ENCODE data around the gene CD52. TPM values are rescaled to one million over a fixed set of nuclear protein-coding genes. Genes with fewer than 3 reads are reported as not detected.

CD52 gene
- total RNA-seq, 1 donor = 428 TPM

- Histone ChIP-seq H3K4me3 (ENCODE audit: low read length) (no peak overlapping the region), H3K4me1 (ENCODE audit: insufficient read depth, low read length) (no peaks in the 10 kb centered on the region), H3K9me3 (ENCODE audit: low read depth, low read length) (no peaks in the 10 kb centered on the region), H3K27me3 (ENCODE audit: insufficient read depth, low read length) (no peaks in the 10 kb centered on the region)
Measured at GRCh38 chr1:26349877-26350244, 32.1 kb downstream of the CD52 start.

GRCh38 chr1:26350343-26350700 lies 32.6 kb downstream of the CD52 start:
- no peaks in the 10 kb centered on the region for H3K4me1 ChIP-seq (ENCODE audit: insufficient read depth, low read length)
- H3K27me3 ChIP-seq (ENCODE audit: insufficient read depth, low read length) = no peaks in the 10 kb centered on the region
- no peak overlapping the region for H3K4me3 ChIP-seq (ENCODE audit: low read length)
- H3K9me3 ChIP-seq (ENCODE audit: low read depth, low read length) = no peaks in the 10 kb centered on the region

GRCh38 chr1:26350701-26351589 lies 33.2 kb downstream of the CD52 start:
- Histone ChIP-seq H3K4me1 (ENCODE audit: insufficient read depth, low read length) (no peaks in the 10 kb centered on the region), H3K4me3 (ENCODE audit: low read length) (no peak overlapping the region), H3K27me3 (ENCODE audit: insufficient read depth, low read length) (no peaks in the 10 kb centered on the region), H3K9me3 (ENCODE audit: low read depth, low read length) (no peaks in the 10 kb centered on the region)

- no peaks in the 10 kb centered on the region for H3K27me3 ChIP-seq (ENCODE audit: insufficient read depth, low read length)
- H3K9me3 ChIP-seq (ENCODE audit: low read depth, low read length) = no peaks in the 10 kb centered on the region
- H3K4me3 ChIP-seq (ENCODE audit: low read length) = no peak overlapping the region
Measured at GRCh38 chr1:26351590-26352337, 34.0 kb downstream of the CD52 start.

GRCh38 chr1:26352338-26352679 lies 34.6 kb downstream of the CD52 start:
- no peaks in the 10 kb centered on the region for H3K27me3 ChIP-seq (ENCODE audit: insufficient read depth, low read length)
- H3K4me3 ChIP-seq (ENCODE audit: low read length) = no peak overlapping the region
- no peaks in the 10 kb centered on the region for H3K9me3 ChIP-seq (ENCODE audit: low read depth, low read length)
- H3K4me1 ChIP-seq (ENCODE audit: insufficient read depth, low read length) = no peaks in the 10 kb centered on the region

More at GRCh38 chr1:26351590-26352337, 34.0 kb downstream of the CD52 start:
- no peaks in the 10 kb centered on the region for H3K4me1 ChIP-seq (ENCODE audit: insufficient read depth, low read length)

- Histone ChIP-seq H3K4me1 (ENCODE audit: insufficient read depth, low read length) (no peaks in the 10 kb centered on the region), H3K9me3 (ENCODE audit: low read depth, low read length) (no peaks in the 10 kb centered on the region), H3K4me3 (ENCODE audit: low read length) (no peak overlapping the region), H3K27me3 (ENCODE audit: insufficient read depth, low read length) (peaks cover under 1% of the 10 kb centered on the region)
Measured at GRCh38 chr1:26353210-26353859, 35.6 kb downstream of the CD52 start.

GRCh38 chr1:26353976-26354820 lies 36.4 kb downstream of the CD52 start, which contains the start of gene CRYBG2:
CRYBG2 (minus strand) TSS chr1:26354130; CDS start chr1:26346657, 7,473 bp downstream.
- H3K27me3 ChIP-seq (ENCODE audit: insufficient read depth, low read length) = peaks cover 9% of the 10 kb centered on the region
- H3K4me1 ChIP-seq (ENCODE audit: insufficient read depth, low read length) = no peaks in the 10 kb centered on the region
- H3K4me3 ChIP-seq (ENCODE audit: low read length) = no peak within 1 kb of the TSS
- H3K9me3 ChIP-seq (ENCODE audit: low read depth, low read length) = no peaks in the 10 kb centered on the region

- Histone ChIP-seq H3K9me3 (ENCODE audit: low read depth, low read length) (no peaks in the 10 kb centered on the region), H3K4me3 (ENCODE audit: low read length) (no peak overlapping the region), H3K27me3 (ENCODE audit: insufficient read depth, low read length) (peaks cover 13% of the 10 kb centered on the region), H3K4me1 (ENCODE audit: insufficient read depth, low read length) (peaks cover 3% of the 10 kb centered on the region)
Measured at GRCh38 chr1:26354972-26355371, 37.2 kb downstream of the CD52 start.

GRCh38 chr1:26356106-26356505 lies 38.3 kb downstream of the CD52 start:
- Histone ChIP-seq H3K4me3 (ENCODE audit: low read length) (no peak overlapping the region), H3K27me3 (ENCODE audit: insufficient read depth, low read length) (peaks cover 24% of the 10 kb centered on the region), H3K4me1 (ENCODE audit: insufficient read depth, low read length) (peaks cover 14% of the 10 kb centered on the region), H3K9me3 (ENCODE audit: low read depth, low read length) (no peaks in the 10 kb centered on the region)

- Histone ChIP-seq H3K4me1 (ENCODE audit: insufficient read depth, low read length) (peaks cover 14% of the 10 kb centered on the region), H3K27me3 (ENCODE audit: insufficient read depth, low read length) (peaks cover 31% of the 10 kb centered on the region), H3K4me3 (ENCODE audit: low read length) (no peak overlapping the region), H3K9me3 (ENCODE audit: low read depth, low read length) (no peaks in the 10 kb centered on the region)
Measured at GRCh38 chr1:26357121-26357602, 39.4 kb downstream of the CD52 start.

- Histone ChIP-seq H3K9me3 (ENCODE audit: low read depth, low read length) (no peaks in the 10 kb centered on the region), H3K27me3 (ENCODE audit: insufficient read depth, low read length) (peaks cover 31% of the 10 kb centered on the region), H3K4me1 (ENCODE audit: insufficient read depth, low read length) (peaks cover 20% of the 10 kb centered on the region), H3K4me3 (ENCODE audit: low read length) (no peak overlapping the region)
Measured at GRCh38 chr1:26358411-26359384, 40.9 kb downstream of the CD52 start.

- peaks cover 26% of the 10 kb centered on the region for H3K4me1 ChIP-seq (ENCODE audit: insufficient read depth, low read length)
- H3K27me3 ChIP-seq (ENCODE audit: insufficient read depth, low read length) = peaks cover 33% of the 10 kb centered on the region
- peak overlapping the region; percentile 6 for H3K4me3 ChIP-seq (ENCODE audit: low read length)
- no peaks in the 10 kb centered on the region for H3K9me3 ChIP-seq (ENCODE audit: low read depth, low read length)
Measured at GRCh38 chr1:26359981-26360806, 42.4 kb downstream of the CD52 start.

Data from mononuclear cell (primary cell).